T-helper 1 cell (primary cell): ENCODE results near the gene POU2AF3.

Experiments
- DNase-seq, 5 donors: peaks; one replicate each; pipeline ENCODE4 v3.0.0-alpha.2; 2012 to 2020

POU2AF3 gene

GRCh38 chr11:111329306-111330204, 31.2 kb downstream of the POU2AF3 start:
- DNase-seq: no peak

DNA sequence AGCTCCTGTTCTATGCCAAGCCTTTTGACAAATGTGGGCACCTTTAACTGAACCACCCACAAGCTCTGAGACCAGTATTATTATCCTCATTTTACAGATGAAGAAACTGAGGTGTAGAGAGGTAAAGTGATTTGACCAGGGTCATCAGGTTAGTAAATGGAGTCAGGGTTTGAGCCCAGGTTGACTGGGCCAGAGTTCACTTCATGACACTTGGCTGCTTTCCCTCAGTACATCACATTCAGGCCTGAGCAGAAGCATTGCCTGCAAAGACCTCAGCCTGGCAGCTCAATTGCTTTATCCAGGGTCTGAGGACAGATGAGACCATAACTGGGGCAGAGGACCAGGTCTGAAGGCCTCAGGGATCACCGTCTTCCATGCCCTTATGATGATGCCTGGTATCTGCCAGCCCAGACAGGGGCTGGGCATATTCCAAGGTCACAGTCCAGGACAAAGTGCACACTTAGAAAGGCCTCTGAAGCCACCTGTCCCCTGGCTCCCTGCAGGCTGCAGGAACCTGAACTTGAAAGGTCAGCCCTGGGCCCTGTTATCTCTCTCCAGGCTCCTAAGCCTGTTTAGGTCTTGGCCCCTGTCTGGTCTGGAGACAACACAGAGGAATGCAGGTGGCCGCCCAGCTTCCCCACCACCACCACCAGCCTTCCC, 32.0 kb downstream of the POU2AF3 start:
- no peak for DNase-seq

DNA sequence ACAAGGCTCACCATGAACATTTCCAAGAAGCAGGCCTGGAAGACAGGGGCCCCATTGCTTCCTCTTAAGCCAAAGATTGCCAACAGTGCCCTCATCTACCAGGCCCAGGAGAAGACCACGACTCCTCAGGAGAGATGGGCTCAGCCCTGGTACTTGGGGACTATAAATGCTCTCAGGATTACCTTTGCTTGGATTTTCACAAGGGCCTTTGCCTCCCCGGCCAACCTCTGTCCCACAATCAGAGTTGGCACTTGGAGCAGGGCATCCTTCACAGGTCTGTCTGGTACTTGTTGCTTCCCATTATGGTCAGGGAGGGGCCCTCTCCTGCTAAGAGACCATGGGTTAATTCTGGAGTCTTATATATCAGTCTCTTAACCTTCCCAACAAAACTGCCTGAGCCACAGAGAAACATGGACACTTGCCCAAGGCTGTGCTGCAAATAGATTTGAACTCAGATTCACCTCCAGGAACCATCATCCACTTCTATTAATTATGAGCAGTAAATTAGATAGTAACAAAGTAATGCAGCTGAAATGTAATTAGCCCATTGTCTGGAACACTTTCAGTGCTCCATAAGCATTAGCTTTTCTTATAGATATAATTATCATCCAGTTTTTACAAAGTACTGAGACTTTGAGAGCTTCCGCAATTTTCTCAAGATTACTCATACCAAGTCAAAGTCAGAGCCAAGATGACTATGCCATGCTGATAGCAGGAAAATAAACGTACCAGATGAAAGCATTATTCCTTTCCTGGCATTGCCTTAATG, 33.5 kb downstream of the POU2AF3 start:
- DNase-seq: no peak

- DNase-seq: no peak
Observed at GRCh38 chr11:111334532-111335502, 36.5 kb downstream of the POU2AF3 start.

DNA sequence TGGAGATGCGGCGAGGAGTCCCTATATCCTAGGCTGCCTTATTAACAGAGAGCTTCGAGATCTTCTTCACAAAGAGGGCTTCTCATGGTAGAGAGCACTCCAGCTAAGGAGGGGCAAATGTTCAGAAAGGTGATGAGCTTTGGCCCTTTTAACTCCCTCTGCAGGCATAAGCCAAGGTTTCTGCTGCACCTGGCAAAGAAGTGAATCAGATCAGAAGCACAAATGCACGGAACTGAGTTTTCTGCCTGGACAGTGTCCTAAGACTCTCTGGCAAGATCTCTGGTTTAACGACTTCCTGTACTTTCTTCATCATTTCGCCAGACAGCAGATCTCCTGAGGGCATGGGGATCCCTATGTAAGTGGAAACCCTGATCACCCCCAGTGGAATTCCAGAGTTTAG, 37.2 kb downstream of the POU2AF3 start:
- no peak for DNase-seq

DNA sequence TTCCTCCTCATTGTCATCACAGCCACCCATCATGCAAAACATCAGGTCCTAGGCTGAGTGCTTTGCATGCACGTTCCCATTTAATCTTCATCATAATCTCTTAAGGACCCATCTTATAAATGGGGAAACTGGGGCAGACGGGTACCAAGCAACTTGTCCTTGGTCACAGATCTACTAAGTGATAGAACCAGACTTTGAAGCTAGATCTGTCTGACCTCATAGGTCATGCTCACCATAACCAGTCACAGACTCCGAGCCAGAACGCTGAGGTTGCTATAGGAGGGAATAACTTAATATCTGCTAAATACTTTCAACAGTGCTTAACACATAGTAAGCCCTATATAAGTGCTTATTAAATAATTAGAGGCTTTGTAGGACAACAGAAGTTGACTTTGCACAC, 37.7 kb downstream of the POU2AF3 start:
- DNase-seq: no peak

DNA sequence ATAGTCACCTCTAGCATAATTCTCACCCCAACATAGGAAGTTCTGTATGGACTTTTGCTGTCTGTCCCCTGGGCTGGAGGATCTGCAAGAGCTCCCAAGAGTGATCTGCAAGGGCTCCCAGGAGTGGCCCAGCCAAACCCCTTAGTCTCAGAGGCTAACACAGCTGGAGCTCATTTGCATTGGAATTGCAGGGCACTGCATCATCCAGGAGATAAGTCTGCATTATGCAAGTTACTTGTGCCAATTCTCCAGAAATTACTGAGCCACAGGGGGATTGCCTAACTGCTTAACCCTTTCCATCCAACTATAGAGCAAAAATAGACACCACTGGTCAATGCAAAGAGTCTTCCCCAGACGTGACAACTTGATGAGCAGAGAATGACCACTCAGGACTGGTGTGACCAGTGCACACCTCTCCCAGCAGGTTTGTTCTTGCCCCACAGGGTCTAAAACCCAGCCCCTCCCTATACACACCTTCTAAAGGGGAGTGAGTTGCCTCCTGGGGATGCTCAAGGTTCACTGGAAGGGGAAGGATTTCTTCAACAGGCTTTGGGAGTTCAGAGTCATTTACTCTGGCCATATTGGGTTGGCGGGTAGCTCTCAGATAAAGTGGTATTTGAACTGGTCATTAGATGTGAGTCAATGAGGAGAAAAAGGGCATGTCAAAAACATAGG, 38.4 kb downstream of the POU2AF3 start:
- DNase-seq: no peak

GRCh38 chr11:111339758-111340388, 41.5 kb downstream of the POU2AF3 start:
- DNase-seq: no peak

GRCh38 chr11:111342329-111342728, 44.0 kb downstream of the POU2AF3 start:
- DNase-seq: no peak

DNA sequence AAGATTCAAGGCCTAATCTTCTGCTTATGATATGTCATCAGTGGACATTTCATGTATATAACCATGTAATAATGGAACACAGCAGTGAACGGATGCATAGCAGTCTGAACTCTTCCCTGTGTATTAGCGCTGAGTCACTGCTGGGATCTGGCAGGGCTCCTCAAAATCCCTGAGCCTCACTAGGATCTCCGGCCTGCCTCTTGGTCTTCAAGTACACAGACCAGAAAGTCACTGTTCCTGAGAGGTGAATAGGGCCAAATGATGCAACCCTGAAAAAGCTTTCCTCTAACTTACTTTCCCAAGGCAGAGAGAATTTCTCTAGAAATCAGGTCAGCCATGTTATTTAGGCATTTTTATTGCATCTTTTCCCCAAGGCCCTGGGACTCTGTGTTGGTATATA, 45.7 kb downstream of the POU2AF3 start:
- no peak for DNase-seq

- no peak for DNase-seq
Observed at GRCh38 chr11:111347002-111347722, 48.8 kb downstream of the POU2AF3 start.

DNA sequence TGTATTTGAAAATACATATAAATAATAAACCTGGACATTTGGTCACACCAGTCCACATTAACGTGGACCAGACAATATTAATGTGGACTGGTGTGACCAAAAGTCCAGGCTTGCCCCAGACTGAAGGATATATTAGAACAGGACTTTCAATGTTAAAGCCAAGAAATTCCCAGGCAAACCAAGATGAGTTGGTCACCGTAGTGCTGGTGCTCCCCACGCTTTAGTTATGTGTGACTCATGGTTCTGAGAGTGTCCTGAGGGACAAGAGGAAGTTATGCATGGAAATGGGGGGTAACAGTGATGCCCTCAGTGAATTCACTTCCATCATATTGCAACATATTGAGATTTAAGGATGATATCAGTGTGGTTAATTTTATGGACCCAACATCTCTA, 49.4 kb downstream of the POU2AF3 start:
- DNase-seq: no peak

DNA sequence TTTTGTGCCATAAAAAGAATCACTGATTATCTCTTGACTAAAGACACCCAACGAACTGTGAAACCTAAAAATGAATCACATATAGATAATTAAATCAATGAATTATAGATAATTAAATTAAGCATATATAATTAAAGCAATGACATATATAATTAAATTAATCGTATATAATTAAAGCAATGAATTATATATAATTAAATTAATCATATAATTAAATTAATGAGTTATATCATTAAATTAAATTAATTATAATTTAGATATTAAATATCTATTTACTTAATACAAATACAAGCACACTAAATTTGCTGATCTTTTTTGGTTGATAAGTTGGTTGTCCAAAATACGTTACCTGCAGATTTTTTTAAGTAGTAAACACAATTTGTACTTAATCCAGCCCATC, 49.8 kb downstream of the POU2AF3 start:
- DNase-seq: no peak

- DNase-seq: no peak
Observed at GRCh38 chr11:111349191-111349695, 50.9 kb downstream of the POU2AF3 start.

GRCh38 chr11:111350811-111351210, 52.5 kb downstream of the POU2AF3 start:
- DNase-seq: no peak

DNA sequence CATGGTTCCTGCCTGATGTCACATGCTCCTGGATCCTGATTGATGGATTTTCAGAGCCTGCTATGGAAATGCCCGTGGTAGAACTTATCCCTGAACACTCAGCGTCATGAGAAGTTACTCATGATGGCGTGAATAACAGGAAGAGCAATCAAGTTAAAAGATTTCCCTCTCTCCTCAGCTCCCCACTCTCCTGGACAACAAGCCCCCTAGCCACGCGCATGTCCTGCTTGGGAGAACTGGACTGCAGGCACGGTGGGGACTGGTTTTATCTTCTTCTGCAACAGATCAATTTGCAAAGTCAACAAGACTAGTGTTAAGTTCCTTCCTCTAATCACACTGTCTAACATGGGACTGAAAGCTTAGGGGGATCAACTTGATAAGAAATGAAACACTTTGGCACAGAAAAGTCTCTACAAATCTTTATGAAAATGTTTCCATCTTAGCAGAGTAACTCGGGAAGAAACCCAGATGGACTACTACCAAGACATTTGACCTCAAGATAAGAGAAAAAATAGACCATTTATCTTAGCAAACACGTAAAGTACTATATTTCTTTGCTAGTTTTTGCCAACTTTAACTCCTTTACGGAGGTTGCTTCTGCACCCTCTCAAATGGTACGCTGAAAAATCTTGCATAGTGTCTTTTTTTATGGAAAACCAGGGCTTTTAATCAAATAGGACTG, 53.2 kb downstream of the POU2AF3 start:
- no peak for DNase-seq

GRCh38 chr11:111352231-111352746, 53.9 kb downstream of the POU2AF3 start:
- DNase-seq: no peak

DNA sequence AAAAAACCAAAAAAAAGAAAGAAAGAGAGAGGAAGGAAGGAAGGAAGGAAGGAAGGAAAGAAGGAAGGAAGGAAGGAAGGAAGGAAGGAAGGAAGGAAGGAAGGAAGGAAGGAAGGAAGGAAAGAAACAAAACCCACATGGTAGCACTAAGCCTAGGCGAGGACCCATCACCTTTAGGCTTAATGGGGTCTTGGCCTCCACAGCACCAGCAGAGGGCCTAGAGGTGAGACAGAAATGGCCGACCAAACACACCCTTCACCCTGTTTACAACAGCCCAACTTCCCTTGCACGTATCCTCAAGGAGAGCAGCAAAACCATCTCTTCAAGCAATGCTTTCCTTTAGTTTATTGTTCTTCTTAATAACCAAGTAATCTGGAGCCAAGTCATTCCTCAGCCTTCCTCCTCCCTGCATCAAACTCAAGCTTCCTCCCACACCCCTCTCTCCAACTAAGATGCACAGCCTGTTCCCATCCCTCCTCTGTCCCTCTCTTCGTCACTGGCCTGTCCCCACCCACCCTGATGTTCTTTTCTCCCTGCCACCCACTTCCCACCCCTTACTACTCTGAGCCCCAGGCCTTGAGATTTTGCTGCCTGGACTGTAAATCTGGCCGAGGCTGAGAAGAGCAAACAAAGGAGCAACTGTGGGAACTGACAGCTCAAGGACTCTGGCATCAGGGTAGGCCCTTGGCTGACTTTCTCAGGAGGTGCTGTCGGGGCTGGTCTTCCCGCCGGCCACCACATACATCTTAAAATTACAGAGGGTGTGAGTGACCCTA, 54.8 kb downstream of the POU2AF3 start:
- no peak for DNase-seq
